GM12872 (cell line): ENCODE measurements around the gene SEC23A.

Experiments
- TF ChIP-seq, protein P1 (sequence below): IDR thresholded peaks from 3 replicates; pipeline ENCODE4 v1.5.1; 2011; ENCODE audit warnings: low read depth, mild to moderate bottlenecking, low read length, moderate library complexity; ENCODE audit not compliant: insufficient read depth

The SEC23A gene

DNA sequence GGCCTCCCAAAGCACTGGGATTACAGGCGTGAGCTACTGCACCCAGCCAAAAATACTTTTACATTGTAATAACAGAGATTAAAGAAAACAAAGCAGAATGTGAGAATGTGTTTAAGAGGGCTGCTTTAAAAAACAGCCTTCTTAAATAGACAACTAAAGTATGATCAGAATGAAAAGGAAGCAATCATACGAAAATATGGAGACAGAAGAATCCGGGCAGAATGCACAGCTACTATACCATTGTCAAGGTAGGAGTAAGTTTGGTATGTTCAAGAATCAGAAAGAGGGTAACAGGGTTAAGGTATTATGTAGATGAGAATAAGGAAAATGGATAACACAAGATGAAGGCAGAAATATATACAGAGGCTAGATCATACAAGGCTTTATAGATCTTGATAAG lies 8.5 kb downstream of the SEC23A start:
- TF ChIP-seq, protein P1, sequence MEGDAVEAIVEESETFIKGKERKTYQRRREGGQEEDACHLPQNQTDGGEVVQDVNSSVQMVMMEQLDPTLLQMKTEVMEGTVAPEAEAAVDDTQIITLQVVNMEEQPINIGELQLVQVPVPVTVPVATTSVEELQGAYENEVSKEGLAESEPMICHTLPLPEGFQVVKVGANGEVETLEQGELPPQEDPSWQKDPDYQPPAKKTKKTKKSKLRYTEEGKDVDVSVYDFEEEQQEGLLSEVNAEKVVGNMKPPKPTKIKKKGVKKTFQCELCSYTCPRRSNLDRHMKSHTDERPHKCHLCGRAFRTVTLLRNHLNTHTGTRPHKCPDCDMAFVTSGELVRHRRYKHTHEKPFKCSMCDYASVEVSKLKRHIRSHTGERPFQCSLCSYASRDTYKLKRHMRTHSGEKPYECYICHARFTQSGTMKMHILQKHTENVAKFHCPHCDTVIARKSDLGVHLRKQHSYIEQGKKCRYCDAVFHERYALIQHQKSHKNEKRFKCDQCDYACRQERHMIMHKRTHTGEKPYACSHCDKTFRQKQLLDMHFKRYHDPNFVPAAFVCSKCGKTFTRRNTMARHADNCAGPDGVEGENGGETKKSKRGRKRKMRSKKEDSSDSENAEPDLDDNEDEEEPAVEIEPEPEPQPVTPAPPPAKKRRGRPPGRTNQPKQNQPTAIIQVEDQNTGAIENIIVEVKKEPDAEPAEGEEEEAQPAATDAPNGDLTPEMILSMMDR = no peak

DNA sequence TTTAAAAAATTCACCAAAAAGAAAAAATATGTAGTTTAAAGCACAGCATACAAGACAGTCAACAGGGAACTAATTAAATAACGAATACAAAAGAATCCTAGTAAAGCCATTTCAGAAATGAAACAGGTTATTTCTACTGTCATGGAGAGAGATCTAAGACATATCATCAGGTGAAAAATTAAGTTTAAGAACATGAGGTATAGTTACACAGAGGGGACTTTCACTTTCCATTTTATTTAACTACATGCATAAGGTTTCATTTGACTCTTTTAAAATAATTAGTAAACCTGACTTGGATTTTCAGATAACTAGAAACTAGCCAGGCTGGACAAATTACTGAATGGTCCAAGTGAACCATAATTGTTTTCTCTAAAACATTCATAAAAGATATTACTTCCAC lies 11.3 kb downstream of the SEC23A start:
- TF ChIP-seq, protein P1 = no peak

DNA sequence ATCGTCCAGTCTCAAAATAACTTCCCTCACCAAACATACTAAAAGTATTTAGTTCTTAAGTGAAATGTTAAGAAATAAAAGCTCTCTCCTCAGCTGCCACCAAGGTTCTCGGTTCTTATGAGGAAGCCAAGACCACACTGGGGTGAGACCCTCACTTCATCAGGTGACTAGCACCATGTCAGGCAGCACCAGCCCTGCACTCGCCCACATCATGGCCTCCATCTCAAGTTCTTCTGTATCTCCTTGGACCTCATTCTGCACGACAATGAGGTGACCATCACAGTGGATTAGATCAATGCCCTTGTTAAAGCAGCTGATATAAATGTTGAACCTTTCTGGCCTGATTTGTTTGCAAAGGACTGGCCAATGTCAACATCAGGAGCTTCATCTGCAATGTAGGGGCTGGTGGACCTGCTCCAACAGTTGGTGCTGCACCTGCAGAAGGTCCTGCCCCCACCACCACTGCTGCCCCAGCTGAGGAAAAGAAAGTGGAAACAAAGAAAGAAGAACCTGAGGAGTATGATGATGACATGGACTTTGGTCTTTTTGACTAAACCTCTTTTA lies 12.4 kb downstream of the SEC23A start:
- TF ChIP-seq, protein P1 = no peak

DNA sequence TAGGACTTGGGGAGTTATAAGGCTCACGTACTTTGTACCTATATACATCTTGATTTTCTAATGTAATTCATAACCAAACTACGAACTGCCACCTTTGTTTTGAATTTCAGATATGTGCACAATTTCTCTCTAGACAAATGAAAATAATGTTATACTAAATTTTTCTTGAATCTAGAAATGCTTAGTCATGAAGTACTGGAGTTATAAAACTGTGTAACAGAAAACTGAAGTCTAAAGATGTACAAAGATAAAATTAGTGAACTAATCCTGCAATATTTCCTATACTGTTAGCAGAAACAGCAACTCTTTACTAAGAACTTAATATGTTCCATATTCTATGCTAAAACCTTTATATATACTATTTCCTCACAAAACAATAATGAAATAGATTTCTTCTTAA lies 15.5 kb downstream of the SEC23A start:
- TF ChIP-seq, protein P1 = no peak

DNA sequence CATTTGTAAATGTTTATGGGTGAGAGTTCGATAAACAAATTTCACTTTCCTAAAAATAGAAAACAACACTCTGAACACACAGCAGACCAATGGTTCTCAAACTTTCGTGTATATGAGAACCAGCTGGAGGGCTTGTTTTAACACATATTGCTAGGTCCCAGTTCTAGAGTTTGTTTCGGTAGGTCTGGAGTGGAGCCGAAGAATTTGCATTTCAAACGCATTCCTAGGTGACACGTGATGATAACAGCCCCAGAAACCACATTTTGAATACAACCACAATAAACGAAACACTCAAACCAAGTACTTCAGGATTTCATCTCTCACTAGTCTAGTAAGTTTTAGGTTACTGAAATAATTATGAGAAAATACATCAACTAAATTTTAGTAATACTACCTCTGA lies 17.1 kb downstream of the SEC23A start:
- TF ChIP-seq, protein P1 = no peak

DNA sequence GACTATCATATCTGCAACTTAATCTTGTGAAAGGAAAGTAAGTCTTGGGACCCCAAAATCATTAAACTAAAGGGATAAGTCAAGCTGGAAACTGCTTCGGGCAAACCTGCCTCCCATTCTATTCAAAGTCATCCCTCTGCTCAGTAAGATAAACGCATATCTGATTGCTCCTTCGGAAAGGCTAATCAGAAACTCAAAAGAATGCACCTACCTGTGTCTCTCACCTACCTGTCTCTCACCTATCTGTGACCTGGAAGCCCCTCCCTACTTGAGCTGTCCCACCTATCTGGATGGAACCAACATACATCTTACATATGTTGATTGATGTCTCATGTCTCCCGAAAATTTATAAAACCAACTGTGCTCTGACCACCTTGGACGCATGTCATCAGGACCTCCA lies 19.9 kb downstream of the SEC23A start:
- TF ChIP-seq, protein P1 = no peak

DNA sequence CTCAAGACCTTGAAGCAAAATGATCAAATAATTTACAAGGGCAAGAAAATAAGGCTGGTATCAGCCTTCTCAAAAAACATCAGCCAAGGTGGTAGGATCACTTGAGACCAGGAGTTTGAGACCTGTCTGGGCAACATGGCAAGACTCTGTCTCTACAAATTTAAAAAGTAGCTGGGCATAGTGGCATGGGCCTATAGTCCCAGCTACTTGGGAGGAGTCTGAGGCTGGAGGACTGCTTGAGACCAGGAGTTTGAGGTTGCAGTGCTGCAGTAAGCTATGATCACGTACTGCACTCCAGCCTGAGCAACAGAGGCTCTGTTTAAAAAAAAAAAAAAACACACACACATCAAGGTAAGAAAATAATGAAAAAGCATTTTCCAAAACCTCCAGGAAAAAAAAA lies 22.1 kb downstream of the SEC23A start:
- TF ChIP-seq, protein P1 = no peak
